Measurements from ENCODE around the gene USP19. TPM values are rescaled to one million over a fixed set of nuclear protein-coding genes. Genes with fewer than 3 reads are reported as not detected.

USP19 gene
- total RNA-seq, 2 donors from 2014 or later, result 38.3 to 49.5 TPM

DNA sequence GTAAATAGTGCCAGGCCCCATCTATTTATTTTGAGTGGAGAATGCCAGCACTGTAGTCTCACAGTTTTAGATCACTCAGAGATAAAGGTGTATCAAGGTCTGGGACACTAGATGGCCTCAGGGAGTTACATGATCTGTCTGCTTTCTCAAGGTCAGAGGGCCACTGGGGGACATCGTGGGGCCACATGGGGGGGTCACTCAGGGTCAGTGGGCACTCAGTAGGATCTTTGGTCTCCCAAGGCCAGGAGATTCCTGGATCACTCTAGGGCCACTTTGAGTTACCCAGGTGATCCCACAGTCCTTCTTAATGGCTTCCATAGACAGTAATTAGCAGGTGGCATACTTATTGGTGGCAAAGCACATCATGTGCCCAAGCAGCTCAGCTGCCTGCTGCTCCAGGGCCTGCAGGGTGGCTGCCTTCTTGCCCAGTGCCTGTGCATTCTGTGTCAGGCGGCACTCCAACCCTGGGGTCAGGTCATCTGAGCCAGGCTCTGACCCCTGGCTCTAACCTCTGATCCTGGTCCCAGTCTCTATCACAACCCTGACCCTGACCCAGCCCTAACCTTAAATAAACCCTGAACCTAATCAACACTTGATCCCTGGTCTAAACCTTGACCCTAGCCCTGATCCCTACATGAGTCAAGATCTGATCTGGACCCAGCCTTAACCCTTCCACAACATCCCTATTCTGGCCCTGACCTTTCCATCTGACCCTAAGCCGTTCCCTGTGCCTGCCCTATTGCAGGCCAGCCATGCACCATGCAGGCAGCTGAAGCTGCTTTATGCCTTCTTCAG, 14.0 kb upstream of the USP19 start:
- DNase-seq (no peak), ATAC-seq (no peak)
- intact Hi-C loops (cut with DNase I), result no loop called here

DNA sequence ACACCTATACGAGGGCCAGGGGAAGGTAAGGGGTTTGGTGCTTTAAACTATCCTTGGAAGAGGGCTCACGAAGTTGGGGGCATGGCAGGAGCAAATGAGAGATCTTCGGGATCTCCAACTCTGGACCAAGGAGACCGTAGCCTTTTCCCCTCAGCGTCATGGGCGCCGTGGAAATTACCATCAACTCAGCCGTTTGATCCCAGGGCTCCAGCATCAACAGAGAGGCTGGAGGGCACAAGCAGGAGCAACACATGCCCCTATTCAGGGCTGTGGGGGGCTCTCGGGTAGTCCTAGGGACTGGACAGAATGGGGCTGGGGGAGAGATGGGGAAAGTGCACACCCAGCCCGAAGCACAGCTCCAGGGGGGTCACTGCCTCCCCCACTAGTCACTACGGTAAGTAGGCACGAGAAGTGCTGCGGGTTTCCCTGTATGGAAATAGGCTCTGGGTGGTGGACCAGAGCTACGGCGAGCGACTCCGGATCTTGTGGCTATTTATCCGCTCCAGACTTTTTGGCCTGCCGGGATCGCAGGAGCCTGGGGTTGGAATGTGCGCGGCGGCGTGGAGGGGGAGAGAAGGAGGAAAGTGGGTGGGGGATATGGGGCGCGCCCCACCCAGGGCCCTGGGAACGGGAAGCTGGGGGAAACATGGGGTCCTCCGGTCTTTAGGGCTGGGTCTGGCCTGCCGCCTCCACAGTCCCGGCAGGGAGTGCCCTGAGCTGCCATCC, 12.8 kb upstream of the USP19 start:
- ATAC-seq, result peak; percentile 87 to 89
- peak; percentile 89 for DNase-seq
- intact Hi-C loops (cut with DNase I), result loop anchor here in 1 of 2 donors (1.0 kb wide), 1 partner anchor 39 kb away; the partner anchor contains the start of gene QRICH1

- ATAC-seq (peak; percentile 84 to 88), DNase-seq (peak; percentile 81)
- intact Hi-C loops (cut with DNase I), result loop anchor here in 1 of 2 donors (1.0 kb wide), 1 partner anchor 38 kb away; the partner anchor contains the start of gene QRICH1
These were observed 12.0 kb upstream of the USP19 start, which contains the start of gene LAMB2 for GRCh38 chr3:49132437-49133225. Gene LAMB2, minus strand, starts transcription at chr3:49133050. Its CDS starts 183 bp downstream, at chr3:49132867.

GRCh38 chr3:49132073-49132436, 11.4 kb upstream of the USP19 start:
- DNase-seq (no peak), ATAC-seq (no peak)
- intact Hi-C loops (cut with DNase I), result no loop called here

- intact Hi-C loops (cut with DNase I), result no loop called here
These were observed 11.0 kb upstream of the USP19 start for GRCh38 chr3:49131576-49131975.

GRCh38 chr3:49131040-49131439, 10.4 kb upstream of the USP19 start:
- ATAC-seq (no peak), DNase-seq (no peak)
- intact Hi-C loops (cut with DNase I), result no loop called here

More at GRCh38 chr3:49131576-49131975, 11.0 kb upstream of the USP19 start:
- no peak for ATAC-seq
- no peak for DNase-seq

- ATAC-seq (no peak), DNase-seq (no peak)
- intact Hi-C loops (cut with DNase I), result no loop called here
These were observed 4.5 kb upstream of the USP19 start for GRCh38 chr3:49124991-49125670.

GRCh38 chr3:49124203-49124602, 3.6 kb upstream of the USP19 start:
- ATAC-seq, result no peak
- DNase-seq, result no peak
- intact Hi-C loops (cut with DNase I), result no loop called here

DNA sequence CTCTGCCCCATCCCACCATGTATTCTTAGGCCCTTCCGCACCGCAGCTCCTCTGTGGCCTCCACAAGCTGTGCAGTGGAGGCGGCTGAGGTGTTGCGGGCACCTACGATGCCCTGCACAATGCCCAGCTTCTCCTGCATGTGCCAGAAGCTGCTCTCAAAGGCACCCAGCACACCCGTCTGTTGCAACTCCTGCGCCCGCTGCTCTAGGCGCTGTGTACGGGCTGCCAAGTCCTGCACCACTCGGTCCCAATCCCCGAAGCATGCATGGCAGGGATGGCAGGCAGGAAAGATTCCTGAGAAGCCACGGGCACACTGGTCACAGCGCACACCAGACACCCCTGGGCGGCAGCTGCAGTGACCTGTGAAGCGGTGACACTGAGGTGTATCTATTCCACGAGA, 3.1 kb upstream of the USP19 start:
- intact Hi-C loops (cut with DNase I), result no loop called here
- DNase-seq (no peak), ATAC-seq (no peak)

- intact Hi-C loops (cut with DNase I), result no loop called here
- ATAC-seq, result no peak
- DNase-seq, result no peak
These were observed 2.4 kb upstream of the USP19 start for GRCh38 chr3:49122886-49123545.

DNA sequence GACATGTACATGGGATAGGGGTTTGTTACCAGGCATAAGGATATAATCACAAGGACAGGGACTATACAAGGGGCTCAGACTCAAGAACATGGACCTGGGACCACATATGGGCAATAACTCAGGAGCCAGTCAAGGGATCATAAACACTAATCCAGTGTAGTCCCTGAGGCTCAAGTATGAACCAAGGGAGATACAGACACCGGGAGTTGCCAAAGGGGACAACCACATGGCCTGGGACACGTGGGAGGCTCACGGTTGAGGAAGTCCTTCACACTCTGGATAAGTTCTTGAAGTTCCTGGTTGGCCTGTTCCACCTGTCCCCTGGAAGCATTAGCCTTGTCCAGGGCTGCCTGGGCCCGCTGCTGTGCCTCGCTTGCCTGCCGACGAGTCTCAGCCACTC, 1.8 kb upstream of the USP19 start:
- DNase-seq, result no peak
- no peak for ATAC-seq
- intact Hi-C loops (cut with DNase I), result no loop called here

DNA sequence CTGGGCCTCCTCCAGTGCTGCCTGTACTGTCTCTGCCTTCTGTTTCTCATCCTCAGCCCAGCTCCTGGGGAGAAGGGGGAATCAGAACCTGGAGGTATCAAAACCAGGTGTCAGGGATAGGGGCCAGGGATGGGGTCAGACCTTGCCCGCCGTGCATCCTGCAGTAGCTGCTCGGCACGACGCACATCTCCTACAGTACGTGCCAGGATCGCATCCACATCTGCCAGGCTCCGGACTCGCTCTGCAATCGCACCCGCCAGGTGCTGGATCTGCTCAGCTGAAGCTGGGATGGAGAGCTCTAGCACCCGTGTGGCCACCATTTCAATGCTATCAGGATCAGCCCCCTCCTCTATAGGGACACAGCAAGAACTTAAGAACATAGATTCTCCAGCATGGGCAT, 1.4 kb upstream of the USP19 start:
- DNase-seq (no peak), ATAC-seq (no peak)
- intact Hi-C loops (cut with DNase I), result no loop called here

DNA sequence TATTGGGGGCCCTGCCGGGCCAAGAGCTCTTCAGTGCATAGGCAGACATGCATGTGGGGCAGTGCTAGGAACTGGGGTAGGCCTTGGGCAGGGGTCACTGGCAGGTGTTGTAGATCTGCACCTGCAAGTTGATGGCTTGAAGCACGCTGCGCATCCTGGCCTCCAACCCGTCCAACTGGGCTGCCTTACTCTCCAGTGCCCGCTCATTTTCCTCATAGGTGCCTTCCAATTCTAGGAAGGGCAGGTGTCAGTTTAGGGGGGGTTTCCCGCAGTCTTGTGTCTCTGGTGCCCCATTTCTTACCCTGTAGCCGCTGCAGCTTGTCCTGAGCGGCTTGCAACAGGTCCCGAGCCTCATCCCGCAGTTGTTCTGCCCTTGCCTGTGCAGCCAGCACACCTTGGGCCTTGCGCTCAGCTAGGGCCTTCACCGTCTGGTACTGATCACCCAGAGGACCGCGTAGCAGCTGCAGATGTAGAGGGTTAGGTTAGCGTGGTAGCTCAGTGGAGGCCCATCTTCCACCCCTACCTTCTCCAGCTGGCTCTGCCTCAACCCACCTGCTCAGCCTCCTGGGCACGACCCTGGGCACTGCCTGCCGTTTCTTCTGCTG, 611 bp upstream of the USP19 start:
- DNase-seq, result no peak
- no peak for ATAC-seq
- intact Hi-C loops (cut with DNase I), result no loop called here

DNA sequence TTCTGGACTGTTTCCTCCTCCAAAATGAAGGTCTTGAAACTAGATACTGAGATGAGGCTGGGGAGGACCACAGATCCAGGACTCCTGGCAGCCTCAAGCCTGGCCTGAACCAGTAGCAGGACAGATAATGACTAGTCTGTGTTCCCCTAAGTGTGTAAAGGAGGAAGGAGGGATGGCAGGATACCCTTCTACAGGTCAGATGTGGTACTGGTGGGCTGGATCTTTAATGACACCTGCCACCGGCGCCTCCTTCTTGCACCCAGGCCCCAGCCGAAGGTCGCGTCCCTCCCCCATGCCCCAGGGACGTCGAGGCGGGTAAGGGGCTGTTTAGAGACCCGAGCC, 556 bp downstream of the USP19 start:
- no peak for DNase-seq
- intact Hi-C loops (cut with DNase I), result no loop called here
- ATAC-seq, result peak in 1 of 2 donors; percentile 2

- no peak for ATAC-seq
- no peak for DNase-seq
- intact Hi-C loops (cut with DNase I), result no loop called here
These were observed 1.2 kb downstream of the USP19 start for GRCh38 chr3:49119439-49119838.

DNA sequence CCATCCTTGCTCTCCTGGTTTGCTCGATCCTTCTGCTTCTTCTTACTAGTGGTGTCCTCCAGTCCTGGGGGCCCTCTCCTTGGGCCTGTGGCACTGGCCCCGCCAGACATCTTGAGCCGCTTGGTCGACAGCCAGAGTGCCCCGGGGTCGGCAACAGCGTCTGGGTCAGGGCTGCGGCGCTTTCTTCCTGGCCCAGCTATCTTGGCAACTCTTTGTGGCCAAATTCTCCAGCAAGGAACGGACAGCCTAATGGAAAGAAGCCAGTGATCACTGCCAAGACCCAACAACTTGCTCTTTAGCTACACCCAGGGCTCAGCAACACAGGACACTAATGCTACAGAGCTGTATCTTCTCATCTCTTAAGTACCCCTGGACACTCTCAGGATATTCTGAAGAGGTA, 1.6 kb downstream of the USP19 start:
- ATAC-seq (no peak), DNase-seq (no peak)
- intact Hi-C loops (cut with DNase I), result no loop called here

DNA sequence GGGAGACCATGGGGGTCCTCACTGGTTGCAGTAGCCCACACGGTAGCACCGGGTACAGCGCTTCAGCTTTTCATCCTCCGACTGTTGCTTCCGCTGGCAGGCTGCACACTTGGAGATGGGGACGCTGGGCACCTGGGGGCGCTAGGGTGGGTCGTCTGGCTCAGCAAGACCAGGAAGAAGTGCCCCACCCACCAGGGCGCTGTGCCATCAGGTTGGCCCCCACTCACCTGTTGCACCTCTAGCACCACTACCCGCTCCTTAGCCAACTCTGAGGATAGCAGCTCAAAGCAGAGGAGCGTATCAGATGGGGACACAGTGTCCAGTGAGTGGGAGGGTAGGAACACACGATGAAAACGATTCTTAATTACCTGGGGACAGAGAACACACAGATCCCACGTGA, 8.4 kb downstream of the USP19 start:
- intact Hi-C loops (cut with DNase I), result no loop called here
- ATAC-seq (no peak), DNase-seq (no peak)

GRCh38 chr3:49111347-49111746, 9.3 kb downstream of the USP19 start:
- DNase-seq (no peak), ATAC-seq (no peak)
- intact Hi-C loops (cut with DNase I), result no loop called here
